Calu3 (cell line): ENCODE data around the gene RPA1. TPM values are rescaled to one million over a fixed set of nuclear protein-coding genes. Genes with fewer than 3 reads are reported as not detected.
A peak's percentile ranks its signal among the peaks of the same experiment; 100 is the strongest.

Source experiments
- BruUV-seq: library from RNA; stranded (reverse); fragments of 400-500 nt; replicated peaks from 2 replicates; lab custom pipeline; 2021; lab: Mats Ljungman, UMichigan
- CTCF ChIA-PET: fragments of 300-600 bp; sonication (Branson Sonifier 250); formaldehyde crosslinking; loops from one replicate; lab custom pipeline; 2022; ENCODE audit warnings: antibody characterized with exemption; lab: Charles Lee
- DNase-seq: peaks from one replicate; pipeline ENCODE4 v3.0.0; 2022
- H3K27ac Mint-ChIP-seq: one replicate; pipeline ENCODE4 v1.8.0; 2022; ENCODE audit warnings: mixed read lengths; ENCODE audit not compliant: unreplicated experiment
- H3K27me3 Mint-ChIP-seq: one replicate; pipeline ENCODE4 v1.8.0; 2022; ENCODE audit warnings: mixed read lengths; ENCODE audit not compliant: unreplicated experiment
- H3K36me3 Mint-ChIP-seq: one replicate; pipeline ENCODE4 v1.8.0; 2022; ENCODE audit warnings: mild to moderate bottlenecking, moderate library complexity, mixed read lengths; ENCODE audit not compliant: insufficient read depth, unreplicated experiment
- H3K4me1 Mint-ChIP-seq: one replicate; pipeline ENCODE4 v1.8.0; 2022; ENCODE audit warnings: mild to moderate bottlenecking, low read depth, mixed read lengths; ENCODE audit not compliant: unreplicated experiment
- H3K4me3 Mint-ChIP-seq: one replicate; pipeline ENCODE4 v1.8.0; 2022; ENCODE audit warnings: mild to moderate bottlenecking, low read depth, moderate library complexity, mixed read lengths; ENCODE audit not compliant: unreplicated experiment
- H3K9me3 Mint-ChIP-seq: one replicate; pipeline ENCODE4 v1.8.0; 2022; ENCODE audit warnings: low read depth, mixed read lengths; ENCODE audit not compliant: unreplicated experiment
- CTCF ChIP-seq: fragments of 200-600 bp; IDR thresholded peaks from one replicate; pipeline ENCODE4 v1.8.0; 2022; ENCODE audit warnings: antibody characterized with exemption; ENCODE audit not compliant: unreplicated experiment
- intact Hi-C: fragments of 100-400 bp; cut with micrococcal nuclease; formaldehyde crosslinking; loops from one replicate; pipeline ENCODE4 v1.10.0; 2022; ENCODE audit not compliant: unreplicated experiment
- total RNA-seq: library from RNA; stranded (reverse); gene quantifications from 2 replicates; pipeline ENCODE4 v1.2.3, GENCODE V29; 2022

RPA1 gene
- total RNA-seq, 1 experiment from 2014 or later = 87.5 TPM

GRCh38 chr17:1878419-1879121, 48.8 kb downstream of the RPA1 start:
- Mint-ChIP-seq H3K36me3 (peaks cover 17% of the 10 kb centered on the region), H3K4me3 (no peak overlapping the region), H3K4me1 (no peaks in the 10 kb centered on the region), H3K27ac (no peak overlapping the region), H3K9me3 (no peaks in the 10 kb centered on the region), H3K27me3 (no peaks in the 10 kb centered on the region)
- no peak for DNase-seq
- no peak for TF ChIP-seq CTCF
- intact Hi-C loops = no loop called here
- CTCF ChIA-PET = no interaction called here
- no TSS peak for BruUV-seq

- Mint-ChIP-seq H3K4me3 (no peak overlapping the region), H3K9me3 (no peaks in the 10 kb centered on the region)
- no TSS peak for BruUV-seq
Measured at GRCh38 chr17:1880851-1881630, 51.2 kb downstream of the RPA1 start.

DNA sequence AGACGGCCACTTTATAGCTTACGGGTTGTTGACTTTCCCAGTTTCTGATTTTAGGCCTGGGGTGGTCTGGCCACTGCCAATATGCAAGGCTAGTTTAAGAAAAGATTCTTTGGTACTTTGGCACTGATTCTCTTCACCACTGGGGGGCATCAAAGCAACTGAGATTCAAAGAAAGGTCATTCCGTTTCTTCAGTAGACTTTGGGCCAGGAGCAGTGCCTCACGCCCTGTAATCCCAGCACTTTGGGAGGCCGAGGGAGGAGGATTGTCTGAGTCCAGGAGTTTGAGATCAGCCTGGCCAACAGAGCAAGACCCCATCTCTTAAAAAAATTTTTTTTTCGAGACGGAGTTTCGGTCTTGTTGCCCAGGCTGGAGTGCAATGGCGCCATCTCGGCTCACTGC, 53.0 kb downstream of the RPA1 start:
- peak; percentile 15 for DNase-seq
- no TSS peak for BruUV-seq

More at GRCh38 chr17:1880851-1881630, 51.2 kb downstream of the RPA1 start:
- H3K27me3 Mint-ChIP-seq = no peaks in the 10 kb centered on the region
- H3K4me1 Mint-ChIP-seq = no peaks in the 10 kb centered on the region
- peaks cover 28% of the 10 kb centered on the region for H3K36me3 Mint-ChIP-seq
- no peak for DNase-seq
- no peak for TF ChIP-seq CTCF
- CTCF ChIA-PET = interaction anchor here (0.6 kb wide), 1 partner anchor 1701 kb away, joined by 5 read pairs; no protein-coding TSS in a partner anchor
- no peak overlapping the region for H3K27ac Mint-ChIP-seq
- intact Hi-C loops = no loop called here

More for the DNA sequence above, 53.0 kb downstream of the RPA1 start:
- CTCF ChIA-PET = interaction anchor here (0.5 kb wide), 1 partner anchor 546 kb away, joined by 3 read pairs; no protein-coding TSS in a partner anchor
- no peaks in the 10 kb centered on the region for H3K27me3 Mint-ChIP-seq
- no peak overlapping the region for H3K4me3 Mint-ChIP-seq
- H3K9me3 Mint-ChIP-seq = no peaks in the 10 kb centered on the region
- peaks cover 28% of the 10 kb centered on the region for H3K36me3 Mint-ChIP-seq
- peak; percentile 40 for TF ChIP-seq CTCF
- H3K27ac Mint-ChIP-seq = no peak overlapping the region
- no peaks in the 10 kb centered on the region for H3K4me1 Mint-ChIP-seq
- intact Hi-C loops = no loop called here
